WERI-Rb-1 (cell line): ENCODE results near the gene TMEM225.
"Not testable (repeated sequence)": the region's sequence is repeated elsewhere in the genome, so short reads cannot be mapped to it uniquely, and the experiment has no call there.

Experiments
- DNase-seq: peaks from one replicate; pipeline ENCODE4 v3.0.0-alpha.2; 2020
- H3K27ac ChIP-seq: fragments of 250-450 bp; sonication (Bioruptor Pico); 2 replicates; pipeline ENCODE4 v1.5.1; 2020; ENCODE audit warnings: mild to moderate bottlenecking, moderate library complexity
- H3K27me3 ChIP-seq: fragments of 250-450 bp; sonication (Bioruptor Pico); 2 replicates; pipeline ENCODE4 v1.5.1; 2021; ENCODE audit warnings: mild to moderate bottlenecking, low read depth, moderate library complexity; ENCODE audit not compliant: insufficient read depth, severe bottlenecking
- H3K36me3 ChIP-seq: fragments of 250-450 bp; sonication (Bioruptor Pico); 2 replicates; pipeline ENCODE4 v1.5.1; 2020; ENCODE audit warnings: mild to moderate bottlenecking, moderate library complexity
- H3K4me3 ChIP-seq: 2 replicates; pipeline ENCODE4 v1.5.1; 2011; ENCODE audit warnings: low read depth, mild to moderate bottlenecking, control low read depth, low read length
- H3K9me3 ChIP-seq: fragments of 250-450 bp; sonication (Bioruptor Pico); 2 replicates; pipeline ENCODE4 v1.5.1; 2021; ENCODE audit warnings: mild to moderate bottlenecking, moderate library complexity; ENCODE audit not compliant: severe bottlenecking
- CTCF ChIP-seq: IDR thresholded peaks from 2 replicates; pipeline ENCODE4 v1.5.1; 2011; ENCODE audit warnings: low read depth, mild to moderate bottlenecking, control low read depth, inconsistent platforms, low read length

Gene TMEM225

GRCh38 chr11:123901867-123902266, 16.4 kb upstream of the TMEM225 start, which contains the start of gene OR8D4:
Gene OR8D4, plus strand, starts transcription at chr11:123902167. Its CDS starts 4,265 bp downstream, at chr11:123906432.
- Histone ChIP-seq H3K27me3 (no peaks in the 10 kb centered on the region), H3K36me3 (no peaks in the 10 kb centered on the region), H3K9me3 (no peaks in the 10 kb centered on the region), H3K4me3 (no peak within 1 kb of the TSS), H3K27ac (no peak within 1 kb of the TSS)
- TF ChIP-seq CTCF: no peak
- DNase-seq: no peak

GRCh38 chr11:123899792-123900191, 14.3 kb upstream of the TMEM225 start:
- H3K27me3 ChIP-seq: no peaks in the 10 kb centered on the region

GRCh38 chr11:123892031-123892430, 6.6 kb upstream of the TMEM225 start:
- H3K27me3 ChIP-seq: no peaks in the 10 kb centered on the region
- H3K9me3 ChIP-seq: no peaks in the 10 kb centered on the region
- TF ChIP-seq CTCF: no peak
- no peak overlapping the region for H3K27ac ChIP-seq
- no peaks in the 10 kb centered on the region for H3K36me3 ChIP-seq
- no peak overlapping the region for H3K4me3 ChIP-seq
- no peak for DNase-seq

More at GRCh38 chr11:123899792-123900191, 14.3 kb upstream of the TMEM225 start:
- no peak for TF ChIP-seq CTCF
- Histone ChIP-seq H3K36me3 (no peaks in the 10 kb centered on the region), H3K27ac (no peak overlapping the region), H3K4me3 (no peak overlapping the region), H3K9me3 (no peaks in the 10 kb centered on the region)
- no peak for DNase-seq

GRCh38 chr11:123880912-123881311, 4.6 kb downstream of the TMEM225 start:
- DNase-seq: no peak
- no peaks in the 10 kb centered on the region for H3K9me3 ChIP-seq
- H3K36me3 ChIP-seq: no peaks in the 10 kb centered on the region
- TF ChIP-seq CTCF: no peak
- no peak overlapping the region for H3K27ac ChIP-seq
- no peaks in the 10 kb centered on the region for H3K27me3 ChIP-seq
- H3K4me3 ChIP-seq: no peak overlapping the region

GRCh38 chr11:123867795-123868194, 17.7 kb downstream of the TMEM225 start:
- H3K27me3 ChIP-seq, DNase-seq, H3K9me3 ChIP-seq, H3K4me3 ChIP-seq, H3K27ac ChIP-seq, H3K36me3 ChIP-seq: not testable (repeated sequence)

- not testable (repeated sequence) for H3K27ac ChIP-seq, H3K4me3 ChIP-seq, H3K27me3 ChIP-seq, H3K36me3 ChIP-seq, DNase-seq, H3K9me3 ChIP-seq
Measured at GRCh38 chr11:123865293-123865692, 20.2 kb downstream of the TMEM225 start.

- Histone ChIP-seq H3K27ac (no peak overlapping the region), H3K27me3 (no peaks in the 10 kb centered on the region), H3K4me3 (no peak overlapping the region), H3K36me3 (no peaks in the 10 kb centered on the region), H3K9me3 (peaks cover 7% of the 10 kb centered on the region)
- no peak for DNase-seq
- no peak for TF ChIP-seq CTCF
Measured at GRCh38 chr11:123859731-123860130, 25.7 kb downstream of the TMEM225 start.
